NCI-H446 treated with DMSO at 0.1 percent for 48 hours (cell line): Measurements from ENCODE around the gene MYOM3.

Experiments
- DNase-seq: peaks from one replicate; lab custom pipeline; 2025; lab: John Stamatoyannopoulos, UW

Gene MYOM3

GRCh38 chr1:24114753-24115152, 2.8 kb upstream of the MYOM3 start:
- DNase-seq: no peak

- DNase-seq: no peak
Measured at GRCh38 chr1:24113641-24114033, 1.7 kb upstream of the MYOM3 start.

- DNase-seq: no peak
Measured at GRCh38 chr1:24111262-24111995, 506 bp downstream of the MYOM3 start.

GRCh38 chr1:24110642-24111261, 1.2 kb downstream of the MYOM3 start:
- DNase-seq: no peak

GRCh38 chr1:24109686-24110475, 2.1 kb downstream of the MYOM3 start:
- no peak for DNase-seq

- no peak for DNase-seq
Measured at GRCh38 chr1:24109166-24109483, 2.8 kb downstream of the MYOM3 start.

- no peak for DNase-seq
Measured at GRCh38 chr1:24108334-24109165, 3.4 kb downstream of the MYOM3 start.

- no peak for DNase-seq
Measured at GRCh38 chr1:24107462-24108138, 4.3 kb downstream of the MYOM3 start.

- no peak for DNase-seq
Measured at GRCh38 chr1:24105368-24106160, 6.4 kb downstream of the MYOM3 start.

GRCh38 chr1:24104854-24105253, 7.1 kb downstream of the MYOM3 start:
- no peak for DNase-seq

GRCh38 chr1:24103879-24104278, 8.1 kb downstream of the MYOM3 start:
- DNase-seq: no peak

GRCh38 chr1:24103408-24103807, 8.5 kb downstream of the MYOM3 start:
- no peak for DNase-seq

GRCh38 chr1:24102961-24103360, 9.0 kb downstream of the MYOM3 start:
- DNase-seq: no peak

- no peak for DNase-seq
Measured at GRCh38 chr1:24101796-24102586, 9.9 kb downstream of the MYOM3 start.

- no peak for DNase-seq
Measured at GRCh38 chr1:24100945-24101737, 10.8 kb downstream of the MYOM3 start.

GRCh38 chr1:24098943-24099638, 12.8 kb downstream of the MYOM3 start:
- DNase-seq: no peak

GRCh38 chr1:24098102-24098501, 13.8 kb downstream of the MYOM3 start:
- no peak for DNase-seq

- DNase-seq: no peak
Measured at GRCh38 chr1:24097663-24098062, 14.3 kb downstream of the MYOM3 start.

- no peak for DNase-seq
Measured at GRCh38 chr1:24096739-24097103, 15.2 kb downstream of the MYOM3 start.
